ENCODE results near the gene SPRYD3.
"Not testable (repeated sequence)": the region's sequence is repeated elsewhere in the genome, so short reads cannot be mapped to it uniquely, and the experiment has no call there.

SPRYD3 gene, protein sequence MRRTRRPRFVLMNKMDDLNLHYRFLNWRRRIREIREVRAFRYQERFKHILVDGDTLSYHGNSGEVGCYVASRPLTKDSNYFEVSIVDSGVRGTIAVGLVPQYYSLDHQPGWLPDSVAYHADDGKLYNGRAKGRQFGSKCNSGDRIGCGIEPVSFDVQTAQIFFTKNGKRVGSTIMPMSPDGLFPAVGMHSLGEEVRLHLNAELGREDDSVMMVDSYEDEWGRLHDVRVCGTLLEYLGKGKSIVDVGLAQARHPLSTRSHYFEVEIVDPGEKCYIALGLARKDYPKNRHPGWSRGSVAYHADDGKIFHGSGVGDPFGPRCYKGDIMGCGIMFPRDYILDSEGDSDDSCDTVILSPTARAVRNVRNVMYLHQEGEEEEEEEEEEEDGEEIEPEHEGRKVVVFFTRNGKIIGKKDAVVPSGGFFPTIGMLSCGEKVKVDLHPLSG

DNA sequence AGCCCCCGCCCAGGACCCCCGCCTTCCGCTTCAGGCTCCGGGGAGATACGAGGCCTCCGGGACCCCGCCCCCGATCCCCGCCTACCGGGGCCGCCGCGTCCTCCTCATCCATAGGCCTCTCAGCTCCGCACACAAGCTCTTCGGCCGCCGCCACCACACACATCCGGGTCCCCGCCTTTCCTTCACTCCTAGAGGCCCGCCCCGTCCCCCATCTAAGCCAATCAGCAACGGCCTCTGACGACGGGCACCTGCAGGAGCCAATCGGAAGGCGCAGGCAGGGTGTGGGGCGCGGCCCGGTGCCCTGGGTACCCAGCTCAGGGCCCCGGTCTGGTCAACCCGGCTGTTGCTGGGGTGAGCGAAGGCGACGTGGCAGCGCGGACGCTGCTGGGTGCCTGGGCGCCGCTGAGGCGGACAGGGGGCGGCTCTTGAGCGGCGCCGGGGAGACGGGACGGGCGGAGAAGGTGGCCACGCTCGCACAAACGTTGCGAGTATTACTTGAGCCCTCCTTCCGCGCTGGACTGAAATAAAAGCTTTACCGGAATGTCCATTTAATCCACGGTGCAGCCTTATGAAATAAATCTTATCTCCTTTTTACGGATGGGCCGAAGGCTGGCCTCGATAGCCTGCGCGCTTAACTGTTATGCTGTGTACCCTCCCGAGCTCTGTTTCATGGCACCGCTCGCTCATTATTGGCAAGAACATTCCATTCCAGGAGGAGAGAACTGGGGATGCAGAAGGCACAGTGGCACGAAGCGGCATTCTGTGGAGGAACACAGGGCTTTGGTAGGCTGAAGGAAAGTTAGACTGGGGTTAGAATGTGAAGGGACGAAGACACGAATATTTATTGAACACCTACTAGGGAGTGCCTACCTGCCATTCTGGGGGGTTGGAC, at the start of gene SPRYD3:
Gene SPRYD3 (minus strand): TSS at position 165 of the 892 bp plus-strand sequence. CDS start 57 bp downstream, at position 108.
- peak; percentile 84 for DNase-seq

DNA sequence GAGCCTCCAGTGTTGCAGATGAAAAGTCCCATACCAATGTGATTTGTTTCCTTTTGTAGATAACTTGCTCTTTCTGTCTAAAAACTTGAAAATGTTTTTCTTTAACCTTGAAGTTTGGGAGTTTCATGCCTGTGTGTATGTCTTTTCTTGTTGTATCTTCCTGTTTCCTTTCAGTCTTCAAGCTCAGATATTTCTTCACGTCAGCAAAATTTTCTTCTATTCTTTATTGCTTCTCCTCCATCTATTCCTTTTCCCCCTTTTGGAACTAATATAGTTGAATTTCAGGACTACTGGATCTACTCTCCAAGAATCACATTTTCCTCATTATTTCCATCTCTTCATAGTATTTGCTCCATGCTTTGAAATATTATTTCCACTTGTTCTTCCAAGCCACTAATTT, 48.0 kb upstream of the SPRYD3 start:
- no peak for DNase-seq

DNA sequence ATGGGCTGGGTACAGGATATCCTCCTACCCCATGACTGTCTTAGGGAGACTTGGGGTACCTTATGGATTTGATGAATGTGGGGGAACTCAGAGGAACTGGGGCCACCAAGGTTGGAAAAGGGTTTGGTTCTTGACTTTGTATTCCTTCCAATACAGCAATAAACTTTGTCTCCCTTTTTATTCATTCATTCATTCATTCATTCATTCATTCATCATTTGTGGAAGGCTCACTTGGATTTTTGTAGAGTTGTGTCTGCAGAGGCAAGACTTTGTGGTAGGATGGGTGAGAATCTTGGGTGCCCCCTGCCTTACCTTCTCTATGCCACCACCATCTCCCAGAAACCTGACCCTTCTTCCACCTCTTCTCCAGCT, 45.1 kb upstream of the SPRYD3 start:
- DNase-seq: no peak

DNA sequence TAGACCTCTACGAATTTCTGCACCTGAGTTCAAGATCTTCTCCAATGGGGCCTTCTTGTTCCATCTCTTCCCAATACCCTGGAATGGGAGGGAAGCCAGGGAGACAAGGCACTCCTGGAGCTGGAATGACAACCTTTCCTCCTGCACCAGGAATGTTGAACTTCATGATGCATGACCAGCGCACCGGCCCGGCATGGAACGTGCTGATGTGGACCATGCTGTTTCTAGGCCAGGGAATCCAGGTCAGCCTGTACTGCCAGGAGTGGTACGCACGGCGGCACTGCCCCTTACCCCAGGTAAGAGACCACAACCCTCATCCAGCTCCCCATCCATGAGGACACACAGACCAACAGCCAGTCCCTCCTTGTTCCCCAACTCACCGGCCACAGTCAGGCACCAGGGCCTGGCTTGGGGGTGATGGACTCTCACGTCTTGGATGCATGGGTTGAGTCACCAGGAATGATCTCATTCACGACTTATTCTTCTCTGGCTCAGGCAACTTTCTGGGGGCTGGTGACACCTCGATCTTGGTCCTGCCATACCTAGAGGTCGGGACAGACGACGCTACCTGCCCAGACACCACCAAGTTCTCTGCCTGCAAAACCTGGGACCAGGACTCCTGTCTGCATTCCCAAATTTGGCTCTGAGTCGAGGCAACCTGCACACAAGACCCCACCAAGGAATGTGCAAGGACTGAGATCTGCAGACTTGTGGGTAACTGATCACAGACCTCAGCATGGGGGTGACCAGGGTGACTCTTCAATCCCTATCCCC, 44.6 kb upstream of the SPRYD3 start:
- DNase-seq: no peak

DNA sequence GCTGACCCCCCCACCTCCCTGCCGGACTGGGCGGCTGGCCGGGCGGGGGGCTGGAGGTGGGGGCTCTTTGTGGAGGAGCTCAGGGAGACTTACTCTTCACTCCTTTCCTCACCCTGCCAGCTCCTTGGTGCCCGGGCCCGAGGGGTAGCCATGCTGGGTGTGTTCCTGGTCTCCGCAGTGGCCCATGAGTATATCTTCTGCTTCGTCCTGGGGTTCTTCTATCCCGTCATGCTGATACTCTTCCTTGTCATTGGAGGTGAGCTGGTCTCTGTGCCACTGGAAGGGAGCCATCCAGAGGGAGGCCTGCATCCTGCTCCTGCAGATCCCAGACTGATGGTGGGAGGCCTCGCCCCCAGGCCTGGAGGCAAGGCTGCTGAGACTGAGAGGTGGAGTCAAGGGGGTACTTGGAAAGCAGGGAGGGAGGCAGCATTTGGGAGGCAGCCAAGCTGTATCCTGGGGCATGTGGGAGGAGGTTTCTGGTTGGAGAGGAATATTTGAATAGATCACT, 43.8 kb upstream of the SPRYD3 start:
- no peak for DNase-seq

DNA sequence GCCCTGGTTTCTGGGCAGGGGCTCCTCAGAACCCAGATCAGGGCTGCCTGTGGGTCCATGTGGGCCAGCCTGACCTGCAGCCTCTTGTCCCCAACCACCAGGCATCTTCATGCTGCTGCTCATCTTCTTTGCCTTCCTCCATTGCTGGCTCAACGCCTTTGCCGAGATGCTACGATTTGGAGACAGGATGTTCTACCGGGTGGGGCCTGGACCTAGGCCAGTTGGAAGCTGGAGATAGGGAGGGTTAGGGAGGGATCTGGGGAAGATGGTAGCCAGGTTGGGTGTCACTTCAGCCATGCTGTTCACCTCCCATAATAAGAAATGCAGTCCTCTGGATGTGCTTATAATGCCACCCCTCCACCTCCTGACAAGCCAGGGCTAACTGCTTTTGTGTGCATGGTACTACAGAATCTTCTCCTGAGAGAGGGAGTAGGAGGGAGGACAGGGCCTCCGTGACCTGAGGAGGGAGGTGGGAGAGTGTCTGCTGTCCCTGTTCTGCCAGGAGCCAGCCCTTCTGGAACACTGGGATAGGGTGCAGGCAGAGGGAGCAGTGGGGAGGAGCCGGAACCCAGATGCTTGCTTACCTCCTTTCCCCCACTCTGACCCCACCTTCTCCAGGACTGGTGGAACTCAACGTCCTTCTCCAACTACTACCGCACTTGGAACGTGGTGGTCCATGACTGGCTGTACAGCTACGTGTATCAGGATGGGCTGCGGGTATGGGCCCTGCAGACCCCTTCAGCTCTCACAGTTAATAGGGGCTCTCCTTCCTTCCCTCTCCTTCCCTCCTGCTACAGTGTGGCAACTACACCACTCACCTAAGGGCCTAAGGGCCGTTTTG, 41.7 kb upstream of the SPRYD3 start:
- no peak for DNase-seq

DNA sequence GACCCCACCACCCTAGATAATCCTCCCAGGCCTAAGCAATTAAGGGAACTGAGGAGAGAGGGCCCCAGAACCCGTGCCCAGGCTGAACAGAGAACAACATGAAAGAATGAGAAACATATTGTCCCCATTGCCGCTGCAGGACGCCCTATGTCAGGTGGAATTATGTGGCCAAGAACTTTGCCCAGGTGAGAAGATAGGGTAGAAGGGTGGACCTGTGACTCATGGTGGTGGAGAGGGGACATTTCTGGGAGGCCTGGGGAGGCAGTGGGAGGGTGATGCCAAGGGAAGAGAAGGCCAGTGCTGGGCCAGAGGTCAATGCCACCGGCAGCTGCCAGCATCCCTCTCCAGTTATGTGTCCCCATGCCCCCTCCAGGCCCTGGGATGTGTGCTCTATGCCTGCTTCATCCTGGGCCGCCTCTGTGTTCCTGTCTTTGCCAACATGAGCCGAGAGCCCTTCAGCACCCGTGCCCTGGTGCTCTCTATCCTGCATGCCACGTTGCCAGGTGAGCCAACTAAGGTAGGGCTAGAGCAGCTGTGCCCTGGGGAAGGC, 39.6 kb upstream of the SPRYD3 start:
- no peak for DNase-seq

DNA sequence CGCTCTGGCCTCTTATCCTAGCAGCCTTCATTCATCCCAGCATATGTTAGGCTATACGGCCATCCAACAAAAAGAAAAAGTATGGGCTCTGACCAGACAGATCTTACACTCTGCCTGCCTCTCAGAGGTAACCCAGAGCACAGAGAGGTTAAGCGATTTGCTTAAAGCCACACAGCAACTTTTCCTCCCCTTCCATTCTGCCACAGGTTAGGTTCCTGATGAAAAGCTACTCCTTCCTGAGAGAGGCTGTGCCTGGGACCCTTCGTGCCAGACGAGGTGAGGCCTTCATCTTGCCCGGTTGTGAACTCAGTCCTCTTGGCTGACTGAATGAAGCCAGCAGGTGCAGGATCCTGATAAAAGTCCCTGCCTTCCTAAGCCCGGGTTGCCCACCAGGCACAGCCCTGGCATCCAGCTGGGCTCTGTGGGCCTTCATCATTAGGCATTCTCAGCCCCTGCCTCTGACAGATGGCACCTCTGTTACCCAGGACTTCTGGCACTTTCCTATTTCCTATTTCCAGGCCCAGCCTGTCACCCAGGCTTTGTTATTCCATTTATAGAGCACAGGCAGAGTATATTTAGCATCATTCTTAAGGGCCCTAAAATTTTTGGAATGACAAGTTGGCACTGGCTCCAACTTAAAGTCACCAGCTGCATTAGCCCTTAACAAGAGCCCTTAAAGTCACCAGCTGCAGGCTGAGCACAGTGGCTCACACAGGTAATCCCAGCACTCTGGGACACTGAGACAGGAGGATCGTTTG, 36.9 kb upstream of the SPRYD3 start:
- DNase-seq: peak; percentile 56

DNA sequence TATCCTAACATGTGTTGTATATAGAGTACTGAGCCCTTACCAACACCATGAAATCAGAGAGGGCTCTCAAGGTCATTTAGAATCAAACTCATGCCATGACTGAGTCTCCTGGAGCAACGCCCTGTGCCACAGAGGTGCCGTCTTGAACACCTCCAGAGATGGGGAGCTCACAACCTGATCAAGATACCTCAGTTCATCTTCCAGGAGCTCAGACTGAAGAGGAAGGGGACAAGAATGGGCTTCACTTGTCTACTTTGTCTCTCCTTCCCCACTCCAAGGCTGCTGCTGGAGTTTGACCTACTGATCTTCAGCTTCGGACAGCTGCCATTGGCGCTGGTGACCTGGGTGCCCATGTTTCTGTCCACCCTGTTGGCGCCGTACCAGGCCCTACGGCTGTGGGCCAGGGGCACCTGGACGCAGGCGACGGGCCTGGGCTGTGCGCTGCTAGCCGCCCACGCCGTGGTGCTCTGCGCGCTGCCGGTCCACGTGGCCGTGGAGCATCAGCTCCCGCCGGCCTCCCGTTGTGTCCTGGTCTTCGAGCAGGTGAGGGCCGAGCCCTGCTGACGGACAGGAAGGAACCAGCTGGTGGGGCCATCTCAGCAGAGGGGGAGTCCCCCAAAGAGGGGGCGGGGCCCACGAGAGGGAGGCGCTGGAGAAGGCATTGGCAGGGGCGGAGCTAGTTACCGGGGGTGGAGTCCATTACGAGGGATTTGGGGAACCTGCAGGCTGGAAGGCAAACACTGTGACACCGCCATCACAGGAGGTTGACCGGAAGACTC, 36.1 kb upstream of the SPRYD3 start:
- no peak for DNase-seq

DNA sequence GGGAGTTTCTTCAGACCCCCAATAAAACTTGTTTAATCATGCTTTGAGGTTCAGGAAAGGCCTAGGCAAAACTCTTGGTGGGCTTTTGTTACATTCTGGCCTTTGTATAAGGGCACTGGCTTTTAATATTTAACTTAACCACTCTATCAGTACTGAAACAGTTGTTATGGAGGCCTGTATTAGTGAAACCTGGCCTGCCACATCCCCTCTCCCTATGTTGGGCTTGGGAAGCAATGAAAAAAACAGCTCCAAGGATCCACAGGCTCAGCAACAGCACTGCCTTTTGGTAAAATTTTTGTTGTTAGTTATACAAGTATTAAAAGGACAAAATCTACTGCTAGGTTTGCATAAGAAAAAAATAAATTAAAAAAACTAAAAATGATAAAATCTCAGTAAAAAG, 34.8 kb upstream of the SPRYD3 start:
- no peak for DNase-seq

DNA sequence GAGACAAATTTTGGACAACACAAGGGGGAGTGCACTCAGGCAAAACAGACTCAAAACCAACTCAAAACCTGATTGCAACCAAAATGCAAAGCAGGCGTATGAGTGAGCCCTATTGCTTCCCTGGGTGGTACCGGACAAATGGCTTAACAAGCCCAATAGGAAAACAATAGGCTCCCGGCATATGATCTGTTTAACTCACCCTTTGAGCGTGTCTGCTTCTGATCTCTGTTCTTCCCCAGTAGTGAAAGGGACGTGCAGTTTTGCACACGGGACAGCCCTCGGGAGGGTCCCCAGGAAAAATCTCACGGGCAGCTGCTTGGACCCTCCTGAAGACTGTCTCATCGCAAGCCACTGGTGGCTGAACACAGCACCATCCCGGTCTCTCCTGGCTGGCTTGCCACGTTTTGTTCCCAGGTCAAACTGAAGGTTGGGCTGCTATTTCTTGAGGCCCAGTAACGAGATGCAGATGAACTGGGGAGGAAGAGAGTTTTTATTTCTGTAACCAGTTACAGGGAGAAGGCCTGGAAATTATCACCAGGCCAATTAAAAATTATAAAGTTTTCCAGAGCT, 34.0 kb upstream of the SPRYD3 start:
- DNase-seq: no peak

DNA sequence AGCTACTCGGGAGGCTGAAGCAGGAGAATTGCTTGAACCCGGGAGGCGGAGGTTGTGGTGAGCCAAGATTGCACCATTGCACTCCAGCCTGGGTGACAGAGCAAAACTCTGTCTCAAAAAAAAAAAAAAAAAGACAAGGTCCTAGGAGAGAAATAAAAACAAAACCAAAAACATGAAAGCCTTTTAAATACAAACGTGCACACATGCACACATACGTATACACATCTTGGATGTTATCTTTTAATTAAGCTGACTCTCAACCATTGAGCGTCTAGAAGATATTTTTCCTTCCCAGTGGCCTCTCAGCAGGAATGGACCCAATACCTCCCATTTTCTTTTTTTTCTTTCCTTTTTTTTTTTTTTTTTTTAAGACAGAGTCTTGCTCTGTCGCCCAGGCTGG, 33.2 kb upstream of the SPRYD3 start:
- not testable (repeated sequence) for DNase-seq

DNA sequence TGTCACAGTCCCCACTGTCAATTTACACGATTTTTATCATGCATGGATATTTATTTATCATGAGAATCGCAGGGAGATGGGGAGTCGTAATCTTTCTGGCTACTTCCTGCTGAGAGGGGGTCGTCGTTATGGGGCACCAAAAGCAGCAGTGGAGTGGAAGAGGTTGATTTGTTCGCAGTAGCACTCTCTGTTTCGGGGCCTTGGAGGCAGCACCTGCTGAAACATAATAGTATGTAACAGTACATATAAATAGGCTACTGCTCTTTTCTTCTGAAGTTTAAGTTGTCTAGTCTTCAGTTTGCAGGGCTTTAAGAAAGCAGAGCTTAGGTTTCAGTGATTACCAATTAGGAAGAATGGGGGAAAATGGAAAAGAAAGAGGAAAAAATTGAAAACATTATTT, 27.9 kb upstream of the SPRYD3 start:
- no peak for DNase-seq

DNA sequence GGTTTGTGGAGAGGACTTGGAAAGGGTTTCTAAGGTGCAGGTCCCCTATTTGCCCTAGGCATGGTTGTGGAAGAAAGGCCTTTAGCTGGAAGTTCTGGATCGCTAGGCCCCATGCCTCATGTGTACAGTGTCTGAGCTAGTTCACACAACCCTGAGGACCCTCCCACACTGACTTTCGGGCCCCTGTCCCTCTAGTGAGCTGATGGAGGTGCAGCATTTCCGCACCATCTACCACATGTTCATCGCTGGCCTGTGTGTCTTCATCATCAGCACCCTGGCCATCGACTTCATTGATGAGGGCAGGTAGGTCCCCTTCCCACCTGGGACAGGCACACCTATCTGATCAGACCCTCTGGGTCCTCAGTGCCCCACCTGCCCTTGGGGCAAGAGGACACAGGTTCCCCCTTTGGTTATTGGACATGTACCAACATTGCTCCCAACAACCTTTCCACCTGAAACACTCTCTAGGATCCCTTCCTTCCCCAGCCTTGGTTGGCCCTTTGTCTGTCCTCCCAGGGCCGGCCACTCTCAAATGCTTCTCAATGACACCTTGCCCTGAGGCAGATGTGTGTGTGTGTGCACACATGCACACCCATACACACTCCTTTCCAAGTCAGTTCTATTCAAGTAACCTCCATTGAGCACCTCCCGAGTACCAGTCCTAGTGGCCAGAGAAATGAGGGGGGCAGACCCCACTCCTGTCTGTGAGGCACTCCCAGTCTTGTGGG, 26.7 kb upstream of the SPRYD3 start:
- DNase-seq: no peak

DNA sequence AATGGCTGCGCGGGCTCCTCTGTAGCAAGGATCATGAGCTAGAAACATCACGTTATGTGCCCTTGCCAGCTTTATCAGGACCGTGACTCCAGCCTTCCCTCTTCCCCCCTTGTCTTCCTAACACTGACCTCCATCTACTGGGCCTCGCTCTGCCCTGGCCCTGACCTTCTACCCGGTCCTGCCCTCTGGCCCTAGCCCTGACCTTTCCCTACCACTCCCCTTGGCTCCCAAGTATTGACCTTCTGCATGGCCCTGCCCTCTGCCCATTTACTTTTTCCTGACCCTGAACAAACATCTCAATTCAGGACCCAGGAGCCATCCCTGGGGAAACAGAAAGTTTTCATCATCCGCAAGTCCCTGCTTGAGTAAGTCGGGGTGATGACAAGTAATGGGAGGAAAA, 26.1 kb upstream of the SPRYD3 start:
- DNase-seq: no peak

DNA sequence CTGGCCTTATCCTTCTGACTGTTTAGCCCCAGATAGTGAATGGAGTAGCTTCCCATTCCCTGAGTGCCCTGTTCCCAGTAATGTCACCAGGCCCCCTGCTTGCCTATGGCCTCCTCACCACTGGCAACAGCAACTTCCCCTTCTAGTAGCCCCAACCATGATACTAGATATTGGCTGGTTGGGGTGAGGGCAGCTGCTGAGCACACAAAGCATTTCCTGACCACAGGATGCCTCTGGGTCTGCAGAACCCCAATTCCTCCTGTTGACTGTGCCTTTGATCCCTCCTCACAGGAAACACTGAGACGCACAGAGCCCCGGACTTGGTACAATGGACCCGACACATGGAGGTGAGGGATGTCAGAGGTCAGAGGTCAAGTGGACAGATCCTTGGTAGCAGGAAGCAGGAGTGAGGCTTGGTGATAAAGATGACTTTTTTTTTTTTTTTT, 24.7 kb upstream of the SPRYD3 start:
- DNase-seq: no peak

DNA sequence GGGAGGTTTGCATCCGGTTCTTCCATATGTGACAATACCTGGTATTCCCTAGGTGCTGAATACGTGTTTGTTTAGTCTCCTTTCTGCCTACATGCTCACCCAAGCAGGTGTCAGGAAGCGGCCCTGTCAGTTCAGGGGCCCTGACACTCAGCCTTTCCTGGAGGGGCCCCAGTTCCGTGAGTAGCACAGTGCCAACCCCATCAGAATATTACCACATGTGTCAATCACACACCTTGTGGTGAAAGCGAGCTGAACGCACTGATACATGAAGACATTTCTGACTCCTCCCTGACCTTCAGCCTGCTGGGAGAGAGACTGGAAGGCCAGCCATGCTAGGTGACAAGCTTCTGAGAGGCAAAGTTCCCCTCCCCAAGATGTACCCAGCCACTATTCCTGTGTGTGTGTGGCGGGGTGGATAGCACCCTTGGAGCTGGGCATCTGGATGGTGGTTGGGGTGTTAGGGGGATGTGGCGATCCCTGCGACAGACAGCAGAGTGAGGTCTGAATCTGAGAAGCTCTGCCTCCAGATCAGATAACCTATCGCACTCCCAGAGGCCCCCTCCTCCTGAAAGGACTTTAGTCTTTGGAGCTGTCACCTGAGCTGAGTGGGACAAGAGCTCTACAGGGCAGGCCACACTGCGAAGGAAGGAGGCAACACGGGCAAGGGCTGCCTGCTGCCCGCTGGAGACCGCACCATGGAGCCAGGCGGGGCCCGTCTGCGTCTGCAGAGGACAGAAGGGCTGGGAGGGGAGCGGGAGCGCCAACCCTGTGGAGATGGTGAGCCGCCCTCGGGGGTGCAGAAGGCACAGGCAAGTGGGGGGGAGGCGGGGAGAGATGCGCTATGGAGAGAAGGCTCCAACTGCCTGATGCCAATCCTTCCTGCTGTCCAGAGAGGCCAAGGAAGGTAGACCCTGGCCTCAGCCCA, 24.0 kb upstream of the SPRYD3 start, which contains the start of gene SOAT2:
Gene SOAT2 (plus strand): TSS at position 604 of the 925 bp plus-strand sequence. CDS start 92 bp downstream, at position 696.
- no peak for DNase-seq

Data from NCI-H1694 treated with DMSO at 0.1 percent for 48 hours (cell line).